Karpas-422 (cell line): ENCODE results near the gene TUBA3E. TPM values are rescaled to one million over a fixed set of nuclear protein-coding genes. Genes with fewer than 3 reads are reported as not detected.
"Not testable (repeated sequence)": the region's sequence is repeated elsewhere in the genome, so short reads cannot be mapped to it uniquely, and the experiment has no call there.

Experiments
- DNase-seq: peaks from one replicate; pipeline ENCODE4 v3.0.0-alpha.2; 2015
- H2AFZ ChIP-seq: fragments of 200-600 bp; sonication (generic); 2 replicates; pipeline ENCODE4 v1.6.1; 2014; ENCODE audit warnings: antibody characterized with exemption, low read length, mixed read lengths
- H3K27ac ChIP-seq: fragments of 200-600 bp; sonication (generic); 2 replicates; pipeline ENCODE4 v1.5.1; 2014; ENCODE audit warnings: mild to moderate bottlenecking, low read length, moderate library complexity
- H3K27me3 ChIP-seq: fragments of 200-600 bp; sonication (generic); 2 replicates; pipeline ENCODE4 v1.6.1; 2014; ENCODE audit warnings: low read length, mixed read lengths
- H3K36me3 ChIP-seq: fragments of 200-600 bp; sonication (generic); 2 replicates; pipeline ENCODE4 v1.6.1; 2014; ENCODE audit warnings: low read length, mixed read lengths; ENCODE audit not compliant: insufficient read depth
- H3K4me1 ChIP-seq: fragments of 200-600 bp; sonication (generic); 2 replicates; pipeline ENCODE4 v1.6.1; 2014; ENCODE audit warnings: mild to moderate bottlenecking, low read length, mixed read lengths
- H3K4me2 ChIP-seq: fragments of 200-600 bp; sonication (generic); 2 replicates; pipeline ENCODE4 v1.6.1; 2014; ENCODE audit warnings: low read length, low read depth, mild to moderate bottlenecking; ENCODE audit not compliant: poor library complexity, severe bottlenecking
- H3K4me3 ChIP-seq: fragments of 200-600 bp; sonication (generic); 2 replicates; pipeline ENCODE4 v1.5.1; 2014; ENCODE audit warnings: mild to moderate bottlenecking, antibody characterized with exemption, low read length, mixed read lengths
- H3K79me2 ChIP-seq: fragments of 200-600 bp; sonication (generic); 2 replicates; pipeline ENCODE4 v1.6.1; 2014; ENCODE audit warnings: mild to moderate bottlenecking, low read length, mixed read lengths
- H3K9ac ChIP-seq: fragments of 200-600 bp; sonication (generic); 2 replicates; pipeline ENCODE4 v1.6.0; 2014; ENCODE audit warnings: low read length
- H3K9me2 ChIP-seq: fragments of 200-600 bp; sonication (generic), shearing (Covaris generic); replicated peaks from 2 replicates; pipeline ENCODE4 v1.6.0; 2014; ENCODE audit warnings: mild to moderate bottlenecking, low read length, moderate library complexity; ENCODE audit not compliant: insufficient read depth
- H3K9me3 ChIP-seq: fragments of 300-700, 200-600 bp; sonication (generic); 2 replicates; pipeline ENCODE4 v1.6.1; 2014; ENCODE audit warnings: low read length, mixed read lengths
- H4K20me1 ChIP-seq: fragments of 200-600 bp; sonication (generic); 2 replicates; pipeline ENCODE4 v1.6.1; 2014; ENCODE audit warnings: mild to moderate bottlenecking, antibody characterized with exemption, low read length, low read depth; ENCODE audit not compliant: insufficient read depth
- total RNA-seq: library from RNA; depleted of rRNA; stranded (reverse); fragments of >200 nt; shearing (Covaris generic); gene quantifications from 2 replicates; pipeline ENCODE4 v1.2.3, GENCODE V29; 2014; ENCODE audit warnings: low replicate concordance

The TUBA3E gene
- total RNA-seq, 1 experiment from 2014 or later = not detected

- not testable (repeated sequence) for H3K36me3 ChIP-seq, H3K4me3 ChIP-seq, H2AFZ ChIP-seq, H4K20me1 ChIP-seq, H3K9me2 ChIP-seq, H3K9me3 ChIP-seq, H3K79me2 ChIP-seq, H3K27me3 ChIP-seq
- Histone ChIP-seq H3K9ac (peak overlapping the region; percentile 50; the same call in 1 of the 2 replicates), H3K27ac (peak overlapping the region; percentile 95), H3K4me2 (peak overlapping the region; percentile 37), H3K4me1 (peaks cover 29% of the 10 kb centered on the region)
- peak; percentile 80 for DNase-seq
Observed at GRCh38 chr2:130157354-130157753, 40.9 kb downstream of the TUBA3E start.

GRCh38 chr2:130156624-130157004 is 41.6 kb downstream of the TUBA3E start:
- Histone ChIP-seq H3K36me3 (no peaks in the 10 kb centered on the region), H3K4me2 (no peak overlapping the region), H4K20me1 (no peaks in the 10 kb centered on the region), H3K4me3 (no peak overlapping the region), H3K9ac (peak overlapping the region; percentile 39; the same call in 1 of the 2 replicates), H2AFZ (no peak overlapping the region), H3K27ac (peak overlapping the region; percentile 95), H3K9me3 (no peaks in the 10 kb centered on the region), H3K9me2 (no peaks in the 10 kb centered on the region), H3K27me3 (no peaks in the 10 kb centered on the region), H3K4me1 (peaks cover 29% of the 10 kb centered on the region), H3K79me2 (no peaks in the 10 kb centered on the region)
- DNase-seq = no peak

GRCh38 chr2:130155956-130156623 is 42.1 kb downstream of the TUBA3E start:
- not testable (repeated sequence) for H3K27me3 ChIP-seq, H3K9ac ChIP-seq, H3K9me2 ChIP-seq, H3K36me3 ChIP-seq, H2AFZ ChIP-seq, H3K4me2 ChIP-seq, H4K20me1 ChIP-seq, H3K4me3 ChIP-seq, H3K79me2 ChIP-seq, H3K9me3 ChIP-seq
- peak; percentile 85 for DNase-seq
- Histone ChIP-seq H3K27ac (peak overlapping the region; percentile 95), H3K4me1 (peaks cover 29% of the 10 kb centered on the region)

- H3K9me2 ChIP-seq = no peaks in the 10 kb centered on the region
Observed at GRCh38 chr2:130154773-130155765, 43.2 kb downstream of the TUBA3E start.

GRCh38 chr2:130154423-130154770 is 43.8 kb downstream of the TUBA3E start:
- not testable (repeated sequence) for H4K20me1 ChIP-seq, H3K4me3 ChIP-seq, H2AFZ ChIP-seq, H3K36me3 ChIP-seq, H3K9ac ChIP-seq, H3K79me2 ChIP-seq, H3K27me3 ChIP-seq, H3K9me2 ChIP-seq, H3K9me3 ChIP-seq, H3K4me2 ChIP-seq, DNase-seq, H3K27ac ChIP-seq
- H3K4me1 ChIP-seq = peaks cover 29% of the 10 kb centered on the region

More at GRCh38 chr2:130154773-130155765, 43.2 kb downstream of the TUBA3E start:
- H3K27me3 ChIP-seq = no peaks in the 10 kb centered on the region
- no peaks in the 10 kb centered on the region for H3K9me3 ChIP-seq
- no peak overlapping the region for H3K27ac ChIP-seq
- H3K4me3 ChIP-seq = no peak overlapping the region
- H3K79me2 ChIP-seq = no peaks in the 10 kb centered on the region
- no peak overlapping the region for H3K9ac ChIP-seq
- no peak for DNase-seq
- H3K4me2 ChIP-seq = no peak overlapping the region
- H4K20me1 ChIP-seq = no peaks in the 10 kb centered on the region
- no peaks in the 10 kb centered on the region for H3K36me3 ChIP-seq
- no peak overlapping the region for H2AFZ ChIP-seq
- peaks cover 29% of the 10 kb centered on the region for H3K4me1 ChIP-seq

- H2AFZ ChIP-seq, DNase-seq, H3K27ac ChIP-seq, H3K79me2 ChIP-seq, H3K9ac ChIP-seq, H4K20me1 ChIP-seq, H3K27me3 ChIP-seq, H3K9me2 ChIP-seq, H3K4me3 ChIP-seq, H3K36me3 ChIP-seq, H3K4me2 ChIP-seq, H3K9me3 ChIP-seq: not testable (repeated sequence)
- H3K4me1 ChIP-seq = peaks cover 32% of the 10 kb centered on the region
Observed at GRCh38 chr2:130153721-130154422, 44.4 kb downstream of the TUBA3E start.

GRCh38 chr2:130152816-130153595 is 45.2 kb downstream of the TUBA3E start:
- no peaks in the 10 kb centered on the region for H3K27me3 ChIP-seq
- no peaks in the 10 kb centered on the region for H4K20me1 ChIP-seq
- no peak overlapping the region for H3K9ac ChIP-seq
- no peaks in the 10 kb centered on the region for H3K36me3 ChIP-seq
- H3K9me2 ChIP-seq = no peaks in the 10 kb centered on the region
- H3K4me1 ChIP-seq = peaks cover 31% of the 10 kb centered on the region
- H3K4me3 ChIP-seq = no peak overlapping the region
- no peak for DNase-seq
- no peaks in the 10 kb centered on the region for H3K79me2 ChIP-seq
- H2AFZ ChIP-seq = no peak overlapping the region
- no peak overlapping the region for H3K4me2 ChIP-seq
- no peak overlapping the region for H3K27ac ChIP-seq
- H3K9me3 ChIP-seq = no peaks in the 10 kb centered on the region
